Subcutaneous abdominal adipose tissue (tissue), 5 donors: ENCODE measurements around the gene ARMC12.

ENCODE experiments used
- H3K27ac ChIP-seq: one replicate; pipeline ENCODE4 v1.7.0; 2013; ENCODE audit warnings: low read depth, mild to moderate bottlenecking, inconsistent platforms, low read length, moderate library complexity
- H3K27me3 ChIP-seq, 5 donors: one replicate each; pipeline ENCODE4 v1.7.0; 2013; ENCODE audit warnings: low read length in 5 of 5, inconsistent platforms in 1 of 5; ENCODE audit not compliant: control insufficient read depth in 5 of 5, insufficient read depth in 4 of 5
- H3K36me3 ChIP-seq, 5 donors: one replicate each; pipeline ENCODE4 v1.7.0; 2013; ENCODE audit warnings: low read length in 5 of 5; ENCODE audit not compliant: control insufficient read depth in 5 of 5, insufficient read depth in 5 of 5
- H3K4me1 ChIP-seq, 5 donors: one replicate each; pipeline ENCODE4 v1.7.0; 2013; ENCODE audit warnings: low read length in 5 of 5, mild to moderate bottlenecking in 3 of 5, moderate library complexity in 1 of 5; ENCODE audit not compliant: control insufficient read depth in 5 of 5, insufficient read depth in 5 of 5
- H3K4me3 ChIP-seq, 5 donors: one replicate each; pipeline ENCODE4 v1.7.0; 2013; ENCODE audit warnings: low read length in 5 of 5, low read depth in 1 of 5
- H3K9ac ChIP-seq, 5 donors: one replicate each; pipeline ENCODE4 v1.7.0; 2013; ENCODE audit warnings: low read length in 5 of 5, mild to moderate bottlenecking in 4 of 5, moderate library complexity in 3 of 5
- H3K9me3 ChIP-seq, 5 donors: one replicate each; pipeline ENCODE4 v1.7.0; 2013; ENCODE audit warnings: low read length in 5 of 5; ENCODE audit not compliant: control insufficient read depth in 5 of 5
- donor health status: healthy.
- donor health status: healthy.
- donor health status: healthy.
- donor health status: healthy.
- donor health status: healthy.

The ARMC12 gene

DNA sequence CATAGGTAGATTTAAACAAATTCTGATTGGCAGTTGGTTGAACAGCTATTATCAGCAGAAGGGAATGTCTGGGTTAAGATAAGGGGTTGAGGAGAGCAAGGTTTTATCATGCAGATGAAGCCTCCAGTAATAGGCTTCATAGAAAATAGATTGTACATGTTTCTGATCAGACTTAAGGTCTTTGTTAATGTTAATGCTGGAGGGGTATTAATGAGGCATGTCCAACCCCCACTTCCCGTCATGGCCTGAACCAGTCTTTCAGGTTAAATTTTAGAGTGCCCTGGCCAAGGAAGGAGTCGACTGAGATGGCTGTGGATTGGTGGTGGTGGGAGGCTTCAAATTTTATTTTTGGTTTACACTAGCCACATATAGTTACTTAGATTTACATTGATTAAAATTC, 47.4 kb downstream of the ARMC12 start:
- Histone ChIP-seq H3K36me3 (no peaks in the 10 kb centered on the region), H3K9me3 (no peaks in the 10 kb centered on the region), H3K4me1 (peaks cover 0 to 6% (median 0%) of the 10 kb centered on the region in 5 donors), H3K27ac (no peak overlapping the region), H3K9ac (no peak overlapping the region), H3K4me3 (no peak overlapping the region), H3K27me3 (peaks cover 18 to 34% (median 27%) of the 10 kb centered on the region in 5 donors)

DNA sequence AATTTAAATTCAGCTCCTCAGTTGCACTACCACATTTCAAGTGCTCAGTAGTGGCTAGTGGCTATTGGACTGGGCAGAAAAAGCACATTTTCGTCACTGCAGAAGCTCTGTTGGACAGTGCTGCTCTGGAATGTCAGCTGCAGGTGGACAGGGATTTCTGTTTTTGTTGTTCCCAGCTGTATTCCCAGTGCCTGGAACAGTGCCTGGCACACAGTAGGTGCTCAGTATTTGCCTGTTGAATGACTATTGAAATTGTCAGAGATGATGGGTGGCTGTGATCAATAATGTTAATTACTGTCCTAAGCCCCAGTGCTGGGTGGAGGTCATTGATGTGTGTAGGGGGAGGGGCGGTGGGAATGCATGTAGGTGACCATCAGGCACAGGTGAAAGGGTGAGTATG, 49.4 kb downstream of the ARMC12 start:
- Histone ChIP-seq H3K27ac (no peak overlapping the region), H3K4me1 (peaks cover 0 to 6% (median 0%) of the 10 kb centered on the region in 5 donors), H3K27me3 (peaks cover 18 to 28% (median 24%) of the 10 kb centered on the region in 5 donors), H3K9me3 (no peaks in the 10 kb centered on the region), H3K4me3 (no peak overlapping the region), H3K9ac (no peak overlapping the region), H3K36me3 (no peaks in the 10 kb centered on the region)

DNA sequence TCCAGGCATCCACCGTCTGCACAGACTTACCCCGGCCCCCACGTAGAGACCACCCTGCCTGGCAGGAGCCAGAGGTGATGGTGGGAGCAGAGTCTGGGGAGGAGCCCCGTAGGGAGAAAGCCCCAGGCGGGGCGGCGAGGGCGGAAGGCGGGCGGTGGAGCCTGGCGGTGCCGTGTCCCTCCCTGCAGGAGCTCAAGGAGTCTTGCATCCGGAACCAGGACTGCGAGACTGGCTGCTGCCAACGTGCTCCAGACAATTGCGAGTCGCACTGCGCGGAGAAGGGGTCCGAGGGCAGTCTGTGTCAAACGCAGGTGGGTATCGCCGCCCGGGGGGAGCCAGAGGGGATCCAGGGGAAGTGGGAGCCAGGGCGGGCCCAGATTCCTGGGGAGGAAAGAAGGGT, 50.0 kb downstream of the ARMC12 start:
- no peaks in the 10 kb centered on the region for H3K36me3 ChIP-seq
- peaks cover 0 to 6% (median 0%) of the 10 kb centered on the region in 5 donors for H3K4me1 ChIP-seq
- H3K9ac ChIP-seq: no peak overlapping the region
- no peak overlapping the region for H3K27ac ChIP-seq
- peaks cover 18 to 28% (median 24%) of the 10 kb centered on the region in 5 donors for H3K27me3 ChIP-seq
- no peaks in the 10 kb centered on the region for H3K9me3 ChIP-seq
- peak overlapping the region in 1 of 5 donors; percentile 29 for H3K4me3 ChIP-seq

DNA sequence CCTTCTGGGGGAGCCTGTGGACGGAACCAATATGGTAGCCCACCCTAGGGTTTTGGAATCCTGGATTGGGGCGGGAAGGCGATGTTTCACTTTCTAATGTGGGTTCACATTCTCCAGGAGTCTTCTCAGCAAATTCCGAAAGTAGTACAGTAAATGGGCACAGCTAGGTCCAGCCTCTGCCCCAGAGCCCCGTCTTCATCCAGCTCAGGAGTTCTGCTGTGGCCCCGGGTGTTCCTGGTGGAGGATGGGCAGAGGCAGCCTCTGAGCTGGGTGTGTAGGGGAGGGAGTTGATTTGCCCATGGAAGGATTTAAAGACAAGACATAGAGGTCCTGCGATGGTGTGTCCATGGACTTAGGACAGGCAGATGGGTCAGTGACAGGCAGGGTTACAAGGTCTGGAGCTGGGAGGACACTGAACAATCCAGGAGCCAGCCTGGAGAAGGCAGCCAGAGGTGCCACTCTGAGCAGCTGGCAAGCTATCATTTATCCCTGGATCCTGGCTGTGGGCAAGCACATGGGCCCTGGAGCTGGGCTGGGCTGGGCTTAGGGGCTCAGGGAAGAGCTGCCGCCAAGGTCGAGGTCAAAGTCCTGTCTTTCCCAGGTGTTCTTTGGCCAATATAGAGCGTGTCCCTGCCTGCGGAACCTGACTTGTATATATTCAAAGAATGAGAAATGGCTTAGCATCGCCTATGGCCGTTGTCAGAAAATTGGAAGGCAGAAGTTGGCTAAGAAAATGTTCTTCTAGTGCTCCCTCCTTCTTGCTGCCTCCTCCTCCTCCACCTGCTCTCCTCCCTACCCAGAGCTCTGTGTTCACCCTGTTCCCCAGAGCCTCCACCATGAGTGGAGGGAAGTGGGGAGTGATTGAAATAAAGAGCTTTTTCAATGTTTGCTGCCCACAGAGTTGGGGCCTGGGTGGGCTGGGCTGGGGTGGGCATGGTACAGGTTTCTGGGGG, 50.7 kb downstream of the ARMC12 start:
- Histone ChIP-seq H3K9me3 (no peaks in the 10 kb centered on the region), H3K4me1 (peaks cover 0 to 6% (median 0%) of the 10 kb centered on the region in 5 donors), H3K9ac (no peak overlapping the region), H3K4me3 (peak overlapping the region in 1 of 5 donors; percentile 29), H3K36me3 (no peaks in the 10 kb centered on the region), H3K27ac (no peak overlapping the region), H3K27me3 (peaks cover 18 to 25% (median 24%) of the 10 kb centered on the region in 5 donors)

DNA sequence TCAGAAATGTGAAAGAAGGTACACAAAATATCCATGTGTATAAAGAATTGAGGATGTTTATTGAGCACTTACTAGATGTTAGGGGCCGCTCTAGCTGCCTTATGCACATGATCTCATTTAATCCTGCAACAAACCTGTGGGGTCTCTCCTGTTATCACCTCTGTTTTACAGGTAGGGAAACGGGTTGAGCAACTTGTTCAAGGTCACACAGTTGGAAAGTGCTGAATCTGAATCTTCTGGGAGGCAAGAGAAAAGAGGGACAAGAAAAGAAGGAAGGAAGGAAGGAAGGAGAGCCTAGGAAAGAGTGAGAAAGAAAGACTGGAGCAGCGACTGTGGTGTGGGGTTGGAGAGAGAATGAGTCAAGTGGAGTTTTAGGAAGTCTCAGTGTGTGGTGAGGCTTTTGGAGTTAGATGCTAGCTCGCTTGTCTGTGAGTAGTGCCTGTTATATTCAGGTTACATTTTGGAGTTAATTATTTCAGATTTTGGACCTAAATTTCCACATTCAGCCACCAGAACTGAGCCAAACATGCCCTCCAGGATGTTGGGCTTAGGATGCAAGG, 51.7 kb downstream of the ARMC12 start:
- Histone ChIP-seq H3K27ac (no peak overlapping the region), H3K27me3 (peaks cover 18 to 27% (median 23%) of the 10 kb centered on the region in 5 donors), H3K36me3 (no peaks in the 10 kb centered on the region), H3K9ac (no peak overlapping the region), H3K4me1 (peaks cover 0 to 6% (median 0%) of the 10 kb centered on the region in 5 donors), H3K9me3 (no peaks in the 10 kb centered on the region), H3K4me3 (no peak overlapping the region)

DNA sequence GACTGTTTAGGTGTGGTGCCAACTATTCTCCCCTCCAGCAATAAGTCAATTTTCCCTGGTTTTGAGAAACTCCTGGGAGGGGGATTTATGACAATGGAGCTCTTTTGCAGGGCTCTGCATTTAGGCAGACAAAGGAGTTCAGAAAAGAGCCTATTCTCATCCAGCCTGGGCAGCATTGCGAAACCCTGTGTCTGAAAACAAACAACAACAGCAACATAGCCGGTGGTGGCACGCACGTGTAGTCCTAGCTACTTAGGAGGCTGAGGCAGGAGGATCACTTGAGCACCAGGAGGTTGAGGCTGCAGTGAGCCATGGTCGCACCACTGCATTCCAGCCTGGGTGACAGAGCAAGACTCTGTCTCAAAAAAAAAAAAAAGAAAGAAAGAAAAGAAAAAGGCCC, 53.9 kb downstream of the ARMC12 start:
- Histone ChIP-seq H3K9ac (no peak overlapping the region), H3K36me3 (no peaks in the 10 kb centered on the region), H3K4me1 (peaks cover 0 to 6% (median 0%) of the 10 kb centered on the region in 5 donors), H3K27ac (no peak overlapping the region), H3K27me3 (peaks cover 18 to 27% (median 23%) of the 10 kb centered on the region in 5 donors), H3K9me3 (no peaks in the 10 kb centered on the region), H3K4me3 (no peak overlapping the region)

DNA sequence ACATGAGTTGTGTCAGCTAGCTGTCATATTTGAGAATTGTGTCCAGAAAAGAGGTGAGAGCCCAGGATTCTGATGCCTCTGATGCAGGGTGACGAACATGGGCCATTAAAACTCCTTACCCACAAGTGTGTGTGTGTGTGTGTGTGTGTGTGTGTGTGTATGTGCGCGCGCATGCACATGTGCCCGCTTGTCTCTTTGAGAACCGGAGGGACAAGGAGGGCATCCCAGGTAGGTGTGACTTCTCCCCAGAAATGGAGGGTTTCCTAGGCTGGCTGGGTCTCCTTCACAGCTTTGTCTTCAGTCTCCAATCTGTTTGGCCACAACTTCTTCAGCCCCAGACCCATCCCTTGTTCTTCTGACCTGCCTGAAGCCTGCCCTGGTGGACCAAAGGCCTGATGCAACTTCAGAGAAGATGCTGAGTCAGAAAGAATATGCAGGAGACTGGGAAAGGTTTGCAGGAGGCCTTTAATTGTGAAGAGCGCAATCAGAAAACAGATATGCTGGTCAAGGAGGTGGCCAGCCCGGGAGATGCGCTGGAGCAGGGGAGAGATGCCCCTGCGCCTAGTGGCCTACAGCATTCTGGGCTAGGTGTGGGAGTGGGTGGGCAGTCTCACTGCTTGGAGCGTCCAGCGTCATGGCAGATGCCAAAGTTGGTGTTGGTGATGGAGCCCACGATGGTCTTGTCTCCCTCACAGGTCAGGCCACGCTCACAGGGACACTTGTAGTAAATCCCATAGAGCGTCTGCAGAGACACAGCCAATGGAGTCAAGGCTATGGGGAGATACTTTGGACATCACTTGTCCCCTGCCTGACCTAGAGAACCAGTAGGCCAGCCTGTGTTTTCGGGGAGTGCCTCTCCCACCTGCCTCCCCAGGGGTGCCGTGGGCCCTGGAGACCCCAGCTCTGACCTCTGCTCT, 58.0 kb downstream of the ARMC12 start:
- Histone ChIP-seq H3K4me3 (no peak overlapping the region), H3K36me3 (no peaks in the 10 kb centered on the region), H3K9me3 (no peaks in the 10 kb centered on the region), H3K4me1 (no peaks in the 10 kb centered on the region), H3K9ac (no peak overlapping the region), H3K27ac (no peak overlapping the region), H3K27me3 (peaks cover 0 to 13% (median 4%) of the 10 kb centered on the region in 5 donors)

DNA sequence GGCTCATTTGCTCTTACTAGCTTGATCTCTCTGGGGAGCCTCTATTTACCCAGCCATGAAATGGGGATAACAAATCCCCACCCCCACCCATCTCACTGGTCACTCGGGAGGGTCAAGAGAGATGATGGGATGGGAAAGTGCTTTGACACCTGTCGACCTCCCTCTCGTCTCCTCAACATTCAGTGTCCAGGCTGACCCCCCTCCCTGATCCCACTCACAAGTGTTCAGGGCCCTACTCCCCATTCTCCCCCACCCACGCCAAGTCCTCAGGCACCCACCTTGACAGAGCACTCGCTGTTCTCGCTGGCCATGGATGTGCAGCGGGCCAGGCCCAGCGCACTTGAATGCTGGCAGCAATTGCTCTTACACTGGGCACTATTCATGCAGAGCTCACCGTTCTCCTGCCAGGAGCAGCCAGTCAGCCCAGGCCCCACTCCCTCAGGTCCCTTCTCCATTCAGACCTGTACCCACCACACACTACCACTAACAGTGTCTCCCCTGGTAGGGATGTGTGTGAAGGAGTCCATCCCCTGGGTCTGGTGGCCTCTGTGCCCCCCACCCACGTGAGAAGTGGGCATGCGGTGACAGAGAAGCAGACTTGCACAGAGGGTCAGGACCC, 58.7 kb downstream of the ARMC12 start:
- Histone ChIP-seq H3K27me3 (peaks cover 0 to 13% (median 4%) of the 10 kb centered on the region in 5 donors), H3K9ac (no peak overlapping the region), H3K9me3 (no peaks in the 10 kb centered on the region), H3K36me3 (no peaks in the 10 kb centered on the region), H3K4me1 (no peaks in the 10 kb centered on the region), H3K27ac (no peak overlapping the region), H3K4me3 (no peak overlapping the region)

DNA sequence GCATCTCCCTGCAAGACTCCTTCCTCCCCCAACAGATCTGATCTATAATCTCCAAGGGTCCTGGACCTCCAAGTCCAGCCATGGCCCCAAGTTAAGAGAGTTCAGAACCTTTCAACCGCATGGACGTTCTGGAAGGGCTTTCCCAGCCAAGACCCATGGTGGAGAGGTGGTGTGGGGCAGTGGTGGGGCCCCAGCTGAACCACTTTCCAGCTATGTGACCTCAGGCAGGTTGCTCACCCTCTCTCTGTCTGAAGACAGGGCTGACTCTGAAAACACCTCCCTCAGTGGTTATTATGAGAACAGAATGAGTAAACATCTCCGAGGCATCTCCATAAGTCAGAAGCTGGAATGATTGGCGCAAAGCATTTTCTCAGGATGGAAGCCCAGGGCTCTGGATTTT, 59.4 kb downstream of the ARMC12 start:
- no peak overlapping the region for H3K27ac ChIP-seq
- no peak overlapping the region for H3K4me3 ChIP-seq
- no peak overlapping the region for H3K9ac ChIP-seq
- no peaks in the 10 kb centered on the region for H3K4me1 ChIP-seq
- peaks cover 0 to 13% (median 4%) of the 10 kb centered on the region in 5 donors for H3K27me3 ChIP-seq
- H3K36me3 ChIP-seq: no peaks in the 10 kb centered on the region
- no peaks in the 10 kb centered on the region for H3K9me3 ChIP-seq
